Fibroblast of skin of abdomen (primary cell): ENCODE results near the gene CRISPLD2.

Source experiments
- DNase-seq: peaks from one replicate; pipeline ENCODE4 v3.0.0-alpha.2; 2013

CRISPLD2 gene

GRCh38 chr16:84916178-84916577, 96.4 kb downstream of the CRISPLD2 start:
- DNase-seq: no peak

GRCh38 chr16:84916850-84917249, 97.1 kb downstream of the CRISPLD2 start:
- no peak for DNase-seq

- no peak for DNase-seq
Observed at GRCh38 chr16:84917492-84917891, 97.7 kb downstream of the CRISPLD2 start.

GRCh38 chr16:84918006-84918909, 98.5 kb downstream of the CRISPLD2 start:
- DNase-seq: no peak

GRCh38 chr16:84919269-84919668, 99.5 kb downstream of the CRISPLD2 start:
- DNase-seq: peak; percentile 54

GRCh38 chr16:84919708-84920107, 99.9 kb downstream of the CRISPLD2 start:
- no peak for DNase-seq

- DNase-seq: no peak
Observed at GRCh38 chr16:84920333-84920732, 100.5 kb downstream of the CRISPLD2 start.

GRCh38 chr16:84922351-84923120, 102.8 kb downstream of the CRISPLD2 start:
- peak; percentile 22 for DNase-seq

GRCh38 chr16:84924331-84925091, 104.7 kb downstream of the CRISPLD2 start:
- DNase-seq: no peak

- no peak for DNase-seq
Observed at GRCh38 chr16:84925092-84925772, 105.4 kb downstream of the CRISPLD2 start.

- DNase-seq: no peak
Observed at GRCh38 chr16:84925773-84926372, 106.1 kb downstream of the CRISPLD2 start.

GRCh38 chr16:84926462-84926861, 106.7 kb downstream of the CRISPLD2 start:
- DNase-seq: no peak

- no peak for DNase-seq
Observed at GRCh38 chr16:84927621-84928591, 108.1 kb downstream of the CRISPLD2 start.

GRCh38 chr16:84928679-84929420, 109.1 kb downstream of the CRISPLD2 start:
- DNase-seq: no peak

- DNase-seq: no peak
Observed at GRCh38 chr16:84929421-84930297, 109.9 kb downstream of the CRISPLD2 start.

GRCh38 chr16:84930298-84931106, 110.7 kb downstream of the CRISPLD2 start:
- no peak for DNase-seq

- DNase-seq: no peak
Observed at GRCh38 chr16:84931107-84931494, 111.3 kb downstream of the CRISPLD2 start.

- DNase-seq: no peak
Observed at GRCh38 chr16:84931506-84931905, 111.7 kb downstream of the CRISPLD2 start.
